Right renal cortex interstitium (tissue), 3 donors: ENCODE results near the gene SSH3. TPM values are rescaled to one million over a fixed set of nuclear protein-coding genes. Genes with fewer than 3 reads are reported as not detected.
"Not testable (repeated sequence)": the region's sequence is repeated elsewhere in the genome, so short reads cannot be mapped to it uniquely, and the experiment has no call there.

Experiments used
- DNase-seq, 3 donors: peaks; one replicate each; pipeline ENCODE4 v3.0.0-alpha.2; 2013; ENCODE audit warnings: low read depth in 3 of 3, low spot score in 2 of 3
- polyA plus RNA-seq, 3 donors: library from polyadenylated mRNA; unstranded; fragments of 120-200 nt; gene quantifications; one replicate each; pipeline ENCODE4 v1.2.1, GENCODE V29; 2013; ENCODE audit not compliant: insufficient read length in 3 of 3

The SSH3 gene, protein sequence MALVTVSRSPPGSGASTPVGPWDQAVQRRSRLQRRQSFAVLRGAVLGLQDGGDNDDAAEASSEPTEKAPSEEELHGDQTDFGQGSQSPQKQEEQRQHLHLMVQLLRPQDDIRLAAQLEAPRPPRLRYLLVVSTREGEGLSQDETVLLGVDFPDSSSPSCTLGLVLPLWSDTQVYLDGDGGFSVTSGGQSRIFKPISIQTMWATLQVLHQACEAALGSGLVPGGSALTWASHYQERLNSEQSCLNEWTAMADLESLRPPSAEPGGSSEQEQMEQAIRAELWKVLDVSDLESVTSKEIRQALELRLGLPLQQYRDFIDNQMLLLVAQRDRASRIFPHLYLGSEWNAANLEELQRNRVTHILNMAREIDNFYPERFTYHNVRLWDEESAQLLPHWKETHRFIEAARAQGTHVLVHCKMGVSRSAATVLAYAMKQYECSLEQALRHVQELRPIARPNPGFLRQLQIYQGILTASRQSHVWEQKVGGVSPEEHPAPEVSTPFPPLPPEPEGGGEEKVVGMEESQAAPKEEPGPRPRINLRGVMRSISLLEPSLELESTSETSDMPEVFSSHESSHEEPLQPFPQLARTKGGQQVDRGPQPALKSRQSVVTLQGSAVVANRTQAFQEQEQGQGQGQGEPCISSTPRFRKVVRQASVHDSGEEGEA
- polyA plus RNA-seq = 10 to 100 TPM; 16.5 to 22.2 (median 19.6) TPM

DNA sequence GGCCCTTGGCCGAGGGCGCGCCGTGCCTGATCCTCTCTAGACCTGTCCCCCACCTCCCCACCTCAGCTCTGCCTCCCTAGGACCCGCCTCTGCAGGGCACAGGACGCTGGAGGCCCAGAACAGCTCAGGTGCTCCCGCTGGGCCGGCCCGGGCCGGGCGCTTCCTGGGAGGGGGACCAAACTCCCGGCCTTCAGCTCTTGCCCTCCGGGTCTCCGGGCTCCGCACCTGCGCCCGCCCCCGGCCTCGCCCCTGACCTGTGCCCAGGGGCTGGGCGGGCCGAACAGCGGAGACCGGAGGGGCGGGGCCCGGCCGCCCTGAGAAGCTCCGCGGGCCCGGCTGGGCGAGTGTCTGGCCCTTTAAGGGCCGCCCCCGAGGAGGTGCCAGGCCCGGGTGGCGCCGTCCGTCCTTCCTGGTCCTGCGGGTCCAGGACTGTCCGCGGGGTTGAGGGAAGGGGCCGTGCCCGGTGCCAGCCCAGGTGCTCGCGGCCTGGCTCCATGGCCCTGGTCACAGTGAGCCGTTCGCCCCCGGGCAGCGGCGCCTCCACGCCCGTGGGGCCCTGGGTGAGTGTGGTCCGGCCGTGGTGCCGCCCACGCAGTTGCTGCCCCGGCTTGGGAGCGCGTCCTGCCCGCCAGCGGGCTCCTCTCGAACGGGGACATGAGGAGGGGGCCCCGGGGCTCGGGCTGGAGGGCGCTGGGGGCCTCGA, at the start of gene SSH3:
SSH3 (plus strand) TSS at position 399 of the 703 bp plus-strand sequence; CDS start at position 495, 96 bp downstream.
- DNase-seq = no peak

DNA sequence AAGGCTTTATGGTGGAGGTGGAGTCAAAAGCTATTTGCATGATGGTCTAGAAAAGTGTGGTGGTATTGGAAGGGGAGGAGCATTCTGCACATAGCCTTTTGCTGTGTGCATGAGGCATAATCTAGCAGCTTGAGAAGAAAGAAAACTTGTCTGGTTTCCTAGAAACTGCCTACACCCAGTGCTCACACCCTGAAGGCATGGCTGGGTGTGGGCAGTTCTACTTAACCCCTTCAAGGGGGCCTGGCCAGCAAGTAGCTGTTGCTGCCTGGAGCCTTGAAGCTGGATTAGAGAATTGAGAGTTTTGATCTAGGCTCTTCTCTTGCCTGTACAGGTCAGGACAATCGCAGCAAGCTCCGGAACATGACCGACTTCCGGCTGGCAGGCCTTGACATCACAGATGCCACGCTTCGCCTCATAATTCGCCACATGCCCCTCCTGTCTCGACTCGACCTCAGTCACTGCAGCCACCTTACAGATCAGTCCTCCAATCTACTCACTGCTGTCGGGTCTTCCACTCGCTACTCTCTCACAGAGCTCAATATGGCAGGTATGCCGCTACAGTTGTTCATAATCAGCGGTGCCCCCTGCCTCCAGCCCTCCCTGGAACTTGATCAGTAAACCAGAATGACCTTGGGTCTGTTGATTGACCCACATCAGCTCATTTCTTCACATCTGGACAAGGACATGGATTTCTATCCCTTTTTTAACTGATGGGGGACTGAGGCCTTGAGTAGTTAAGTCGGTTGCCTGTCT, 49.3 kb upstream of the SSH3 start:
- DNase-seq = no peak

DNA sequence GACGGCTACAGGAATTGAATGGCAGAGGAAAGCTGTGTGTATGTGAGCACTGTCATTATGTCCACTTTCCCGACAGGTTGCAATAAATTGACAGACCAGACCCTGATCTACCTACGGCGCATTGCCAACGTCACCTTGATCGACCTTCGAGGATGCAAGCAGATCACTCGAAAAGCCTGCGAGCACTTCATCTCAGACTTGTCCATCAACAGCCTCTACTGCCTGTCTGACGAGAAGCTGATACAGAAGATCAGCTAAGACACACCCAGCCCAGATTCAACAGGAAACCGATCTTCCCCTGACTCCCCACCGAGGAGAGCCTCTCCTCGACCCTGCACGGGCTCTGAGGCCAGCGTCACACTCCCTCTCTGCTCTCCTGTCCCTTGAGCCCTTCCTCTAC, 48.5 kb upstream of the SSH3 start:
- DNase-seq = no peak

DNA sequence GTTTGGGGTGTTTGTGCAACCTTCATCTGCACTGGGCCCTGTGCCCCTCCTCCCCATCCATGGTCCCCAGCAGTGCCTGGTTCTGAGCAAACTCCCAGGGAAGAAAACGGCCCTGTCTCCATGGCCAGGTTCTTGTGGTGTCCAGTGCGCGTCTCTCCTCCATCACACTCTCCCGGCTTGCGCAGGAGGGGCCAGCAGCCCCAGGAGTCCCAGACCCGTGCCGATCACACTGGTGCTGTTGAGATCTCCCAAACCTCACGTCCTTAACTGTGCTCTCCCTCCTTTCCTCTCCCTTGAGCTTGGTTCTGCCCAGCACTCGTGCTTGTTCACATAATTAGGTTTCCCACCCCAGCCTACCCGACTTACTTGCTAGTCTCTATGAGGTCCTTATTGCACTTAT, 48.0 kb upstream of the SSH3 start:
- DNase-seq = no peak

DNA sequence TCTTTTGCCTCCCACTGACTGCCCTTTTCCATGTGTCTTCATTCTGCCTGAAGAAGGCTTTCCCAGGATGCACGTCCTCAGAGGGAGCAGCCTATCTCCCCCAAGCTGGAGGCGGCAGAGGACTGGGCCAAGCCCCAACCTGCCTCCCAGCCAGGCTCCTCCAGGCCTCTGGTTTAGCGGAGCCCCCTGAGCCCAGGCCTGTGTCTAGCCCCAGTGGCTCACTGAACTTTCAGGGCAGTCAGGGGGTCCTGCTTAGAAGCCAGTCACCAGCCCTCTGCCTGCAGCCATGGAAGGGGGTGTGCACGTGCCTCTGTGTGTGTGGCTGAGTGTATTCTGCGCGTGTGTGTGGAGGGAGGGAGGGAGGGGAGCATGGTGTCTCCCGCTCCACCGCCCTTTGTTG, 47.5 kb upstream of the SSH3 start:
- DNase-seq = no peak

DNA sequence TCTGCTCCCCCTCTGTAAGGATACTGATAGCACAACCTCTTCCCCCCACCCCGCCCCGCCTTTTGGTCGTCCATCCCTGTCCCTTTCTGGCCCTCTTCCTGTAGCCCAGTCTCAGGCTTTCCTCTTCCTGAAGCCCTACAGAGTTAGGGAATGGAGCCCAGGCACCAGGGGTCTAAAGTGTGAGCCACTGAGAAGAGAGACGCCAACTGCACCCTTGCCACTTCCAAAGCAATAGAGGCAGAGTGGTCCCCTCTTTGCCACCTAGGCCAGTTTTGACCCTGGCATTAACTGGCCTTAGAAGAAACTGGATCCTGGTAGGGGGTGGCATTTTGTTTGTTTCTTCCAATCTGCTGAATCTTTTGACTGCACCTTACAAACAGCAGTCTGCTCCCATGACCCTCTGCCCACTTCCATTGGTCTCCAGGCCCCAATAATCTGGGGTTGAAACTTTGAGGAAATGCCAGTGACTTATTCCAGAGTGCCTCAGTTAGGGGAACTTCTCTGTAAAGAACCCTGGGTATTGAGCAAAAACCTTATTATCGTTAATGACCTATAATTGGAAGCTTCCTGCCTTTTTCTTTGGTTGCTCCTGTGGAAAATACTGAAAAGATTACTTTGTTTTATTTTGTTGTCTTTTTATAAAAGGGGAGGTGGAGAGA, 46.7 kb upstream of the SSH3 start:
- no peak for DNase-seq

DNA sequence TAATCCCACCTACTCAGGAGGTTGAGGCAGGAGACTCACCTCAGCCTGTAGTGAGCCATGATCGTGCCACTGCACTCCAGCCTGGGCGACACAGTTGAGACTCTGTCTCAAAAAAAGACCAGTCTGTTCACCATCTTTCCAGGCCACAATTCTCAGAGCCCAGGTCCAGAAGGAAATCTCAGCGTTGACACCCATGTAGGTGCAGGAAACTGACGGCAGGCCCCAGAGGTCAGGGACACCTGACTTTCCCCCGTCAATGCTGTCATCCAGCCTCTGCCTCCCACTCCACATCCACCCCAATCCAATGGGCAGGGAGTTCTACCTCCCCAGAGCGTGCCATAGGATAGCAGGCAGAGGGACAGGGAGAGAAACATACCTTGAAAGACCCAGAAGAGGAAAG, 42.9 kb upstream of the SSH3 start:
- DNase-seq = no peak

DNA sequence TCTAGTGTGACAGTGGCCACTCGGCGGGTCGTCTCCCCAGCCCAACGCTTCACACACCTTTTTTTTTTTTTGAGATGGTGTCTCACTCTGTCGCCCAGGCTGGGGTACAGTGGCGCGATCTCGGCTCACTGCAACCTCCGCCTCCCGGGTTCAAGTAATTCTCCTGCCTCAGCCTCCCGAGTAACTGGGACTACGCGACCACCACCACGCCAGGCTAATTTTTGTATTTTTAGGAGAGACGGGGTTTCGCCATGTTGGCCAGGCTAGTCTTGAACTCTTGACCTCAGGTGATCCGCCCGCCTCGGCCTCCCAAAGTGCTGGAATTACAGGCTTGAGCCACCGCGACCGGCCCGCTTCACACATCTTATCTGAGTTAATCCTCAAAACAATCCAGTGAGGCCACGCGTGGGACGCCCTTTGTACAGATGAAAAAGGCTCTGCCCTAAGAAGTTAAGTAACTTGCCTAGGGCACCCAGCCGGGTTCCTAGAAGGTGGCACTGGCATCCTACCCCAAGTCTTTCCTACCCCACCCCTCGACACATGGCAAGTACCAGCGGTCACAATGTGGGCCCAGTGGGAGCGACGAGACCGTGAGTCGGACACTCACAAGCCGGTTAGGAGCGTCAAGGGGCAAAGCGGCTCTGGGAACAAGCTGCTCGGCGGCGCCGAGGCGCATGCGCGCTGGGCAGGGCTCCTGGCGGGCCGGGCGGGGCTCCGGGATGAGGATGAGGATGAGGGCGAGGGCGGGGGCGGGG, 42.3 kb upstream of the SSH3 start:
- not testable (repeated sequence) for DNase-seq

DNA sequence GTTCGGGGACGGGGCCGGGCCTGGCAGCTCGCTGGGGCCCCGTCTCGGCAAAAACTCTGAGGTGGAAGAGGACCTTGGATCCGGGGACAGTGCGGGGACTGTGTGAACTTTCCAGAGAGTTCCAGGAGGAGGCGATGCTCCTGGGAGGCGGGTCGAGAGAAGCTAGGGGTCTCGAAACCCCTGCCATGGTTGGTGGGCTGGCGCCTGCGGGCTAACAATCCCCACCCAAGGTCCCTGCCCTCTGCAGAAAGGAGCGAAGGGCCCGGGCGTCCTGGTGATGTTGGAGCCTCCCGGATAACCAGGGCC, 41.7 kb upstream of the SSH3 start:
- no peak for DNase-seq

DNA sequence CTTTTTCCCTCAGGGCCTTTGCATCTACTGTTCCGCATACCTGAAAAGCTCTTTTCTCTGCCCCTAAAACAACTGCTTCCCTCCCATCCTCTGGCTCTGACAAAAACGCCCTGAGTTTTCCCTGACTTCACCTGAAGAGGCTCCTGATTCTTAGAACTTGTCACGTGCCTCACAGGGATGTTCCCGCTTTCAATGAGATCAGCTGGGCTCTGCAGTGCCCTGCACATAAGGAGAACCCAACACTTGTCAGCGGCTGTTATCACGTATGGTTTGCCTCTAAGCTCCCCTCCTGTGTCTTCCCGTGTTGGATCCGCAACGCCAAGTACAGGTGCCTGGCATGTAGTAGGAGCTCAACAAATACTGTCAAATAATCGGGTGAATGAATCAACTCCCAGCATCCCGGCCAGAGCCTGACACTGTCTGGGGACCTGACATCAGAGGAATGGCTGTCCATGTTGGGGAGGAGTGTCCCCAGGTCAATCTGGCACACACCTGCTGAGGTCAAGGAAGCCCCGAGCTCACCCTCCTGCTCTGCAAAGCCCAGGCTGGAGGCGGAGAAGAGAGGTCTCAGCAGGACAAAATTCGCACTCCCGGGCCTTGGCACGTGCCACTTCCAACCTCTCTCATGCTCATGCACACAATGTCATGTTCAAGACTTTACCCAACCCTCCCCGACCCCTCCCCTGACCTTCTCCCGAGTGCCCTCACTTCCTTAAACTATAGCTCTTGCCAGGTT, 41.2 kb upstream of the SSH3 start:
- DNase-seq = no peak

DNA sequence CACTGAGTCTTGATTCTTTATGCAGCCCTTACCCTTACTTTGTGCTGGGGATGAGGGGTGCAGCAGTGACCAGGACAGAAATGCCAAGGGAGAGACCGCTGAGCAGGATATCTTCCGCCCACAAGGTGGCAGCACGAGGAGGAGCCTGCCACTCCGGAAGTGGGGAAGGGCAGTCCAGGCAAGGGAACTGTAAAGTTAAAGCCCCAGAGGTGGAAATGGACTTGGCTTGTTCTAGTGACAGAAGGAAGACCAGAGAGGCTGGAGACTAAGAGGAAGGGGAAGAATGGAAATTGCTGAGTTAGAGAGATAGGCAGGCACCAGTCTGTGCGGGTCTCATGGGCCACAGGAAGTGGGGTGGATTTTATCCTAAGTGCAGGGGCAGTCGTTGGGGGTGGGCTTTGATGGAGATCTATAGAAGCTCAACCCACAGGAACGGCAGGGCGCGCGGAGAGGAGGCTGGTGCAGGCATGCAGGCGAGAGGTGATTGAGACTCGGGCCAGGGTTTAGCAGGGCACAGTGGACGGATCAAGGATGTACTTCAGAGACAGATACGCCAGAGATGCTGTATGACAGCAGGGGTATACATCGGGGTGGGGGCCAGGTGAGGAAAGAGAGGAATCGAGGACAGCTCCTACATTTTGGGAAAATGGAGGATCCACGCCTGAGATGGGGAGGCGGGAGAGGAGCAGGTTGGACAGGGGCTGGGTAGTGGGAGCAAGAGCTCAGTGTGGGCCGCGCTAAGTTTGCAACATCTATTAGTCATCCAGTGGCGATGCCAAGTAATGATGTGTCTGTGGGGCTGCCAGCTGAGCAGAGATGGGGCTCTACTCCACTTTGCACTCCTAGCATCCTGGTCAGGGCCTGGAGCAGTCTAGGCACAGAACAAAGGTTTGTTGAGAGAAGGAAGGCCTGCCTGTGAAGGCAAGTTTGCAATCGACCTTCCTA, 40.3 kb upstream of the SSH3 start:
- no peak for DNase-seq

DNA sequence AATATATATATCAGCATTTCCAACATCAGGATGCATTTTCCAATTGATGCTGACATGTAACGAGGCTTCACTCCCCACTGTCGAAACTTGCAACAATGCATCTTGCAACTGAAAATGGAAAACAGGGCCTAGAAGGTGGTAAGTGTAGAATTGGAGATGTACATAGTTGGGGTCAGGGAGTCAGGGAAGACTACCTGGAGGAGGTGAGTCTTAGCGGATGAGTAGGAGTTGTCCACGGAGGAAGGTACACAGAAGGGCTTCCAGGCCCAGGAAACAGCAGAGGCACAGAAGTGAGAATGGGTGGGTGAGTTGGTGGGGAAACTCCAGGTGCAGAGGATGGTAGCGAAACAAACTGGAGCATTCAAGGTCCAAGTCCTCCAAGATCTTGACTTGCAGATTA, 39.1 kb upstream of the SSH3 start:
- no peak for DNase-seq

DNA sequence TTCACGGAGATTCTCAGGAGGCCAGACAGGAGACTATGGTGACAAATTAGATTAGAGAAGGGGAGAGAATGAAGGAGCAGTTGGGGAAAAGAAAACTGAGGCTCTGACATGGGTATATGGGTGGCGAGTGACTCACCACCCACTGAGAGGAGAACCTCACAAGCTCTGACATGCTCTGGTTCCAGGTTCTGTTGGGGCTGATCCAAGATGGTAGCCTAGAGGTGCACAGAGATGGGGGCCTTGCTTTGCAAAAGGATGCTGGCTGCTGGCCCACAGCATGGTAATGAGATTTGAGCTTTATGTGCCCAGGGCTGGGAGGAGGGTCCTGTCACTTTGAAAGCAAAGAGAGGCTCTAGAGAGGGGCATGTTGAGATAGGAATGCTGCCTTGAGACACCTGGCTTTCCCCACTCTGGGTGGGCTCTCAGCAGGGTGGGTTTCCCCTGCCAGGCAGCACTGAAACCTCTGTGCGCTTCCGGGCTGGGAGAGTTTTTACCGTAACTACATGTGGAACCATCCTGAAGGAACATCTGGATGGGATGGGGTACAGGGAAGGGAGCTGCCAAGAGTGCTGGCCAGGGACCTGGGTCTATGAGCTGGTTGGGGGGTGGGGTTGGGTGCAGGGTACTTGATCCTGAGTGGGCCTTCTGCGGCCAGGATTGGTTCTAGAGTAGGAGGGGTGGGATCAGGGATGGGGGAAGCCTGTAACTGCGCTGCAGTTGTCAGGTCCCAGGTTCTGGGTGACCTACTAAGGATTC, 38.3 kb upstream of the SSH3 start:
- no peak for DNase-seq

DNA sequence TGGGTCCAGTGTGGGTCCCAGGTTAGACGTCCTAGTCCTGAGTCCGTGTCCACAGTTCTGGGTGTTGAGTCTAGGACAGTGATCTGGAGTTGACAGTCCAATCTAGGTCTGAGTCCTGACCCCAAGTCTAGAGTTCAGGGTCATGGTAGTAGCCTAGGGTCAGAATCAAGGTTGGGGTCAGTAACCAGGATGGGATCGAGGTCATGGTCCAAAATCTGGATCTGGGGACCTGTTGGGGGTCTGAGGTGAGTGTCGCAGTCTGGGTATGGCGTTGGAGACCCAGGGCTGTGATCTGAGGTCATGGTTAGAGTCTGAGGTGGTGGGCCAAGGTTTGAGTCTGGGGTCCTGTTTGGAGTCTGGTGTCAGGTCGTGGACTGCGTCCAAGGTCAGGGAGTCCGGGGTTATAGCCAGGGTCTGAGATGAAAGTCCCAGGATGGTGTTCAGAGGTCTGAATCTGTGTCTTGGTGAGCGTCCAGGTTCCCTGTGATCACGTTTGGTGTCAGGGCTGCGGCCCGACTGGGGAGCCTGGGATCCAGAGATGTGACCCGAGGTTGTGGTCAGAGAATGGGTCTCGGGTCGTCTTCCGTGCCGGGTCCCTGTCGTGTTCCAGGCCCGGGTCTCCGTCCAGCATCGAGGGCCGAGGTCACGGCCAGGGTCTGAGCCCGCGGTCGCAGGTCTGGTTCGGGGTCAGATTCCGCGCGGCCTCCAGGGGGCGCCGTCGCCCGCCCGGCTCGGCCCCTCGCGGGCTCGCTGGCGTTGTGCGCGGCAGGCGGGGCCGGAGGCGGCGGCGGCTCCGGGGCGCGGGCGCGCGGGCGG, 37.5 kb upstream of the SSH3 start:
- no peak for DNase-seq

DNA sequence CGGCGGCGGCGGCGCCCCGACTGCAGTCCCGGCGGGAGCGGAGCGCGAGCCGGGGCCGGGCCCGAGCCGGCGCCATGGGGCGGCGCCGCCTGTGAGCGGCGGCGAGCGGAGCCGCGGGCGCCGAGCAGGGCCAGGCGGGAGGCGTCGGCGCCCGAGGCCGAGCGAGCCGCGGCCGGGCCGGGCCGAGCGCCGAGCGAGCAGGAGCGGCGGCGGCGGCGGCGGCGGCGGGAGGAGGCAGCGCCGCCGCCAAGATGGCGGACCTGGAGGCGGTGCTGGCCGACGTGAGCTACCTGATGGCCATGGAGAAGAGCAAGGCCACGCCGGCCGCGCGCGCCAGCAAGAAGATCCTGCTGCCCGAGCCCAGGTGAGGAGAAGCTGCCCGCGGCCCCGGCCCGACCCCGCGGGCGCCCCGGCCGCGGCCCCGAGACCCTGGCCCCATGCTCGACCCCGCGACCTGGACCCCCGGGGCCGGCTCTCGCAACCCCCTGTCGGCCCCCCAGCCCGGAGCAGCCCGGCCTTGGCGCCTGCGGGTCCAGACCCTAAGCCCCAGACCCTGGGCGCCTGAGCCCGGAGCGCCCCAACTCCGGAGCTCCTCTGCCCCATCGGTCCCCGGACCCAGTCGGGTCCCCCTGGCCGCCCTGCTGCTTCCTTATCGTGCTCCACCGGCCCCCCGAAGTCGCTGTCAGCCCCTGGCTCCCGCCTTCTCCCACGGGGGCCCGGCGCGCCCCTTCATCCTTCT, 36.7 kb upstream of the SSH3 start, which contains the start of gene GRK2:
GRK2 (plus strand) TSS at position 25 of the 739 bp plus-strand sequence; CDS start at position 252, 227 bp downstream.
- no peak for DNase-seq
